Measurements from ENCODE around the gene DCANP1. TPM values are rescaled to one million over a fixed set of nuclear protein-coding genes. Genes with fewer than 3 reads are reported as not detected.

Gene DCANP1
- total RNA-seq, 1 experiment from 2014 or later: not detected

DNA sequence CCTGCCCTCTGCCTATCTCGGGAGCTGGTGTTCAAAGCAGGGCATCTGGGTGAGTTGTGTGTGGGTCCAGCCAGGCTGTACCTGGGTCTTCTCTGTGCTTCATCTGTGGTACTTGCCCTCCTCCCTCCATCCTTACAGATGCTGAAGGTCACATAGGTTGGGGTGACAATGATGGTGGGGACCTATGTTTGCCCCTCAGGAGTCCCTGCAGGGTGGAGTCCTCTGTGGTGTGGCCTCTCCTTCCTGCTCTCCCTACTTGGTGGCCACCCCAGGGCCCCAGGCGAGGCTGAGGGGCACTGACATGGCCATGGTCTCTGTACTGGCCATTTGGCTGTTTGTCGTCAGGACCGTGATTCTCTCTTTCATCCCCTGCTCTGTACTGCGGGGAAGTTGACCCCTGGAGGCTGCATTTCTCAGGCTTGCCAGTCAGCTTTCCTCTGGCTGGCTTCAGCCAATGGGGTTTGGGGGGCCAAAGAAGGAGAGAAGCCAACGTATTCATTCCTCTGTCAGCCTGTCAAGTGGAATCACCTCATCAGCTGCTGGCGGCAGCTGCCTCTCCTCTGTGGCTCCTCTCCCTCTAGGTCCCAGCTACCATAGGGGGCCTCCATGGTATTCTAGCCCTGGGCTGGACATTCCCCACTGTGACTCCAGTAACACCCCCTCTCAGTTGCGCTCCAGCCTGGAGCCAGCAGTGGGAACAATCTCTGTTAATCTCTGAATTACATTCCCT lies 4.6 kb downstream of the DCANP1 start:
- no peak for DNase-seq (ENCODE audit: low spot score)

DNA sequence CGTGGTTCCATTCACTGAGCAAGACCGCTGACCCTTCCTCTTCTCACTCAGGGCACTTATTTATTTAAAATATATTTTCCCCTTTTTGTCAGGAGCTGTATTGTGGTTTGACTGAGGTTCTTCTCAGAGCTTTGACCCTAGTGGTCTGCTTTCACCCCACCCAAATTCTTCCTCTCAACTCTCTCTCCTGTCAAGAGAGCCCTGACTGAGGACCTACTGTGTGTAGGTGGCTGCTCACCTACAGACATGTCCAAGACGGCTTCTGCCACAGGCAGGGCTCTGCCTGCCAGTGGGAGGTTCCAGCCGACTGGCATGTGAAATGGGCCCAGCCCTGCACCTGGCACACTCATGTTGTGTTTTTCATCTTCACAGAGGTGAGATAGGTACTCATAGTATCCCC lies 5.2 kb downstream of the DCANP1 start:
- no peak for DNase-seq (ENCODE audit: low spot score)

DNA sequence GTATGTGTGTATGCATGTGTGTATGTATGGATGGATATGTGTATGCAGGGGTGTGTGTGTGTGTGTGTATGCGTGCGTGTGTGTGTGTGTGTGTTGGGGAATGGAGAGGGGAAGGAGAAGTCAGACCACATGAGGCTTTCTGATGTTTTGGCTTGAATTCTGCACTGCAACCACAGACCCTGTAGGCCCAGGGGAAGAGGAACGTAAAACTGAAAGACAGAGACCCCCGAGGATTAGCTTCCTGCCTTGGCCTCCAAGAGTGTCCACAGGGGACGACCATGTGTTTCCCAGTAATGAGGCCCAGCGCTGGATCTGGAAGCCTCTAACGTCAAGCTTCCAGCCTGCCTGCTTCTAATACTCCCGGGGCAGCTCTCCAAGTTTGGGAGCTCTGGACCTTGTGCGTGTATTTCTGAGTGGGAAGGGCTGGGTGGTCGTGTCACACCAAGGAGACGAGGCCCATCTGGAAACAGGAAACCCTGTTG lies 5.8 kb downstream of the DCANP1 start:
- DNase-seq (ENCODE audit: low spot score): no peak

DNA sequence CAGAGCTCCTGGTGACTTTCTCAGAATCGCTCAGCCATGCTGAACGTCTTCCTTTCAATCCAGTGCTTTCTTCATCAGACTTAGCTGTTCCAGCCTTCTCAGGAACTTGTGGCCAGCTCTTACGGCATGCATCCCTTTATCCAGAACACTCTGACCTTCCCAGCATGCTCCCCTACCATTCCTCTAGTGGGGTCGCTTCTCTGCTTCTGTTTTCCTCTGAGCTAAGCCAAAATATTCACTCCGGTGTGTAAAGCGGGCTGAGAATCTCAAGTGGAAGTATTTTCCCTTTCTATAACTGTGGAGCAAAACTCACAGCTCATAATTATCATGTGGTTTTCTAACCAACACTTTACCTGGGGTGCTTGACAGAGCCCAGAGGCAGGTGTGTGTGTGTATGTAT lies 6.2 kb downstream of the DCANP1 start:
- DNase-seq (ENCODE audit: low spot score): no peak

DNA sequence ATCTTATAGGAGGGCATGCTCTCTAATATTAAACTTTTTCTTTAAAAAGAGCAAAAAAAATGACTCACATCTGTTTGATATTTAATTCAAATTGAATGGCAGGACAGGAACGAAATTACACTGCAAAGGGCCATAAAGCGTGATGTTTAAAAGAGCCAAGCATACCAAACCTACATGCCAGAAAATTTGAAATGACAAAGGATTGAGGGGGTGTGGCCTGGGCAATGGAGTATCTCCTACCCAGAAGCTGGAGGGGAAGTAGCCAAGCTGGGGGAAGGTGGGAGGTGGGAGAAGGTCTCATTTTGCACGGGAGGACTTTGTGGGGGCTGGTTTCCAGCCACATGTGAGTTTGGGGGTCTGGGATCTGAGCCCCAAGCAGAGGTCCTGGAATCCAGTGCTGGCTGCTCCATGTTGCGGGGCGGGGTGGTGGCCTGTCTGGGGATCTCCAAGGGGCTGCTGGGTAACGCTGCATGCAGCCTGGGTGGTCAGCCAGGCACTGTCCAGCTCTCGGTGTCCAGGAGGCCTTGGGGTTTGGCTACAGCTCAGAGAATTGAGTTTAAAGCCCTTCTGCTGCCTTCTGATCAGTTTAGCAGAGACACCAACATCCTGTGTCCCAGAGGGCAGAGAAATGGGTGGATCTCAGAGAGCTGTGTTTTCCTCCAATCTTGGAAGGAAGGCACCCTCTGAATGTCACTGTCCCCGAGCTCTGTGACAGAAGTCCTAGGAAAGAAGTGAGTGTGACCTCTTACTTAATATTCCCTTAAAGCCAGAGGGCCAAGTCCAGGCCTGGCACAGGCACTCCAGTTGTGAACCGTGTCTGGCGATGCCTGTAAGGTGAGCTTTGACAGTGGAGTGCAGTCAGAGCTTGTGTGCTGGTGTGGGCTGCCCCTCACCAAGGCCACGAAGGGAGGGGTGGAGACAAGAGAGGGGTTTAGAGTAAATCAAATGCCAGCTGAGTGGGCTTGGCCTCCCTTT lies 7.6 kb downstream of the DCANP1 start:
- DNase-seq (ENCODE audit: low spot score): no peak

DNA sequence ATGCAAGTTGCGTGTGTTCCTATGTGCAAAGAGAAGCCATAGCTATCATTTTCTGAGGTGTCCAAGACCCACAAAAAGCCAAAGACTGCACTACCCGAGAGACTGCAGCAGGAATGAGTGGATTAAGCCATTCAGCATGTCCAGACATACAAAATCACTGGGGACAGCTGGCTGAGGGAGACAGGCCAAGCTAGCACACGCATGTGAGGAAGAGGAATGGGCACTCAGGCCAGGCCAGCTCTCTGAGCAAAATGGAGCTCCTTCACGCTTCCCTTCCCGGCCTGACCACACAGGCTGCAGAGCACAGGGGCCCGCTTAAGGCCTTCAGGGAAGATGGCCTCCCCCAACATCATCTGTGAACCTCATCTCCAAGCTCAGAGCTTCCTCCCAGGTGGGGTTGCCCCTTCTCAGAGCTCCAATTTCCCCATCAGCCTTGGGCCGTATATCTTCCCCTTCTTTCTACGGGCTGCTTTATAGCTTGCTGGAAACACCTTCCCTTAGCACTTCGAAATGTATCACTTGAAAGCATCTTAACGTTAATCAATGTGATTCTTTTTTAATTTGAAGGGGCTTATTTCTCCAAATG lies 8.4 kb downstream of the DCANP1 start:
- DNase-seq (ENCODE audit: low spot score): no peak

DNA sequence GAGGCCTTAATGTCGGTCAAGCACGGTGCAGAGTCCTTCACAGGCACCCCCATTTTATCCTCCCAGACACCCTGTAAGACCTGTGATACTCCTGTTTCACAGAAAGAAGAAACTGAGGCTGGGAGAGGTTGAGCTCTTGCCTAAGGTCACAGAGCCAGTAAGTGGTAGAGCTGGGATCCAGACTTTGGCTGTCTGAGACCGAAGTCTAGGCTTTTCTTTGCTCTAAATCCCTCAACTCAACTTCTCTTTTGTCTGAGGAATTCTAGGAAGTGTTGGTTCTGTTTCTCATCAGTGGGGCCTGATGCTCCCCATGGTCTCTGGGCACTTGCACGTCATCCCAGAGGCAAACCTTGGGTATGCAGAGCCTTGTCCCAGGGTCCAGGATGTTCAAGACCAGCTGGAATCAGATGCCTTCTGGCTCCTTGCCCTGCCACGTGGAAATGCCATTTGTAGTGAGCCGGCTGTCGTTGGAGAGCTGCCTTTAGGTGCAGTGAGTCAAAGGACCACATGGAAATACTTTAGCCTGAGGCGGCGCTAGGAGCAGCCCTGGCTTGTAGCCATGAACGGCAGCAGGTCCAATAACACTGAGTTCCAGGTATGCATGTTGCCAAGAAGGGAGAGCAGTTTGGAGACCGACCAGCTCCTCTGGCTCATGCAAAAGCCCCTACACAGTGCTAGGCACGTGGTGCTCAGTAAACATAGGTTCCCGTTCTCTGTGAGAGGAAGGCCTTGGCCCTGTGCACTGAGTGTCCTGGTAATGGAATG lies 9.2 kb downstream of the DCANP1 start:
- DNase-seq (ENCODE audit: low spot score): peak; percentile 90

DNA sequence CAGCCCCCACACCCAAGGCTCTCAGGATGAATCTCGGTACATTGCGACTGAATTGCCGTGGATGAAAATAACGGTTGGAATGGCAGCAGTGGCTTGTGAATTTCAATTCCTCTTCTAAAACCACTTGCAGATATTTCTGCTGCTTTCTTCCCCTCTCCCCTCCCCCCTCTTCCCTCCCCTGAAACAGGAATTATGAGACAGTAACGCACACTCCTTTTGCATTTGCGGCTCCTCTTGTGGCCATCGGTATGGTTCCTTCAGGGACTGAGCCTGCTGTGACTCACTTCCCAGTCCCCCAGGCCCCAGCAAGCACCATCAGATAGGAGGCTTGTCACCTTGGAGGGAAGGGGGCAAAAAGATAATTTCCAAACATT lies 9.7 kb downstream of the DCANP1 start:
- DNase-seq (ENCODE audit: low spot score): no peak

DNA sequence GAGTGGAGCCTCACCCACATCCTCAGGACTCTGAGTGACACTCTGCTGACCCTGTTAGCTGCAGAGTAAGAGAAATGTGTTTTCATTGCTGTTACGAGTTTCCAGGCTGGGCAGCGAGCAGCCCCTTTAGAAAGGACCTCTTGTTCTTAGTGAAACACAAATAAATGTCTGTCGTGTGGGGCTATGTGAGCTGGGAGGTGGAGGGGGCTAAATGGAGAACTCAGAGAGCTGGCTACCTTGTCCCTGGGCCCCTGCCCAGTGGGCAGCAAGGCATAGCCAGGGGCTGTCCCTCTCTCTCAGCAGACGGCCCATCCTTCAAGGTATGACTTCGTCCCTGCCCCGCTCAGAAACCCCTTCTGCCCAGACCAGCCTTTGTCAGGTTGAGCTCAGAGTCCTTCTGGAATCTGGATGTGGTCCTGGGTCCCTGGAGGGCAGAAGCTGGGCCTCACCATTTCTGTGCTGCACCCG lies 10.2 kb downstream of the DCANP1 start:
- DNase-seq (ENCODE audit: low spot score): no peak

DNA sequence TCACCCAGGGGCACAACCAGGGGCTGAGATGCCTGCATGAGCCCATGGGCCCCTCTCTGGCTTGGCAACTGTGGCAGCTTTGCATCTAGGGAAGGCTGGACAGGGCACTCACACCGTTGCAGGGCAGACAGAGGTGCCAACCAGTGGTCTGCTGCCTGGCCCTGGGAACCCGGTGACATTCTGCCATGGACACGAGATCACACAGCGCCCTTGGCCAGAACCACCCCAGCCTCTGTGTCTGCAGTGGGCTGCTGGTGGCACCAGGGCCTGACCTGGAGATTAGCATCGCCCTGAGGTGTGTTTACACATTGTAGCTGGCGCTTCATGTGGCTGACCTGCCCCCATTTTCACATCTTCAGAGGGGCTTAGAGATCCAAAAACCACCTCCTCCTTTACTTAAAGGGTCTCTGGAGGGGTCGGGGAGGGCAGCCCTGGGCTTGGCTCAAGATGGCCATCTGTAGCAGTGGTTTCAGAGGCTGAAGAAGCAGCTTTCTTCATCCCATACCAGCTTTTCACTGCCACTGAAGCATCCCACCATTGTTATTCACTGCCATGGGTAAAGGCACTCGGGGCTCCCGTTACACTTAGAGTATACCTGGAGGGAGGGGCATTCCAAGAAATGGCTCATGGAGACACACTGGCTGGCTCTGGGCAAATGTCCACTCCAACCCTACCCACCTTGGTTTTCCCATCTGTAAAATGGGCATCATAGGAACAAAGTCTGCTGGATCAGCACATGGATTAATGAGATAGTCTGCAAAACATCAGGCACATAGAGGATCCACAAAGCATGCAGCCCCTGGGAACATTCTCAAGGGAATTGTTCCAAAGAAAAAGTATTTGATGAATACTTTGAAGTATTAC lies 11.4 kb downstream of the DCANP1 start:
- DNase-seq (ENCODE audit: low spot score): no peak

DNA sequence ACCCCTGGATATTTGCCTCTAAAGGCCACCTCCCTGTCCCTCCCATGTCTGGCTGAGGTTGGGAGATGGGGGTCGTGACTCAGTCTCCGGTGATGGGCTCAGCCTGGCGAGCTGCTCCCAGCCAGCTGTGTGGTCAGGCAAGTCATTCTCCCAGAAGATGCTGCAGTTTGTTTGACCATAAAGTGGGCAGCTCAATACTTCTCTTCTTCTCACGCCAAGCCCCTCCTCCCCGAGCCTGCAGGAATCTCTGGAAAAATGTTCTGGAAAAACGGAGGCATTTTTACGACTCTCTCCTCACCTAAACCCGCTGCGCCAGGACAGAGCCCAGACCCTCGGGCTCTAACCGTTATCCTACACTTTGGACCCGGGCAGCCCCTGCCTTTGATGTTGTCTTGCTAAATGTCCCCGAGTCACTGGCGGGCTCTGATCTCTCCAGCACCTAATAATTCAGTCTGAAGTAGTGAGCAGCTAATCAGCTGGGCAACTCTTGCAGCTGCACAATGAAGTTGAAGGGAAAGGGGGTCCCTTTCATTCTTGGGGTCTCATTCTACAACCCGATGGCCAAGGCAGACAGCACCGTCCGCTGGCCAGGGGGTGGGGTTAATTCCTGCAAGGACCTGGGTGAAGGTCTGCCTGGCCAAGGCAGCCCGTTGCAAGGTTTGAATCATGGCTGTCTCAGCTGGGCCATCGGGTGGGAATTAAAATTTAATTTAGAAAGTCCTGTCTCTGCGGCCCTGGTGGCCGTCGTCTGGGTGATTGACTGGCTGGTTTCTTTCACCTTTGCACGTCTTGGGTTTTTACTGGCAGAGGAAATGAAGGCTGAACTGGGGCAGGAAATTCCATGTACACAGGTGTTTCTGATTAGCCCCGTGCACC lies 12.3 kb downstream of the DCANP1 start:
- DNase-seq (ENCODE audit: low spot score): no peak

DNA sequence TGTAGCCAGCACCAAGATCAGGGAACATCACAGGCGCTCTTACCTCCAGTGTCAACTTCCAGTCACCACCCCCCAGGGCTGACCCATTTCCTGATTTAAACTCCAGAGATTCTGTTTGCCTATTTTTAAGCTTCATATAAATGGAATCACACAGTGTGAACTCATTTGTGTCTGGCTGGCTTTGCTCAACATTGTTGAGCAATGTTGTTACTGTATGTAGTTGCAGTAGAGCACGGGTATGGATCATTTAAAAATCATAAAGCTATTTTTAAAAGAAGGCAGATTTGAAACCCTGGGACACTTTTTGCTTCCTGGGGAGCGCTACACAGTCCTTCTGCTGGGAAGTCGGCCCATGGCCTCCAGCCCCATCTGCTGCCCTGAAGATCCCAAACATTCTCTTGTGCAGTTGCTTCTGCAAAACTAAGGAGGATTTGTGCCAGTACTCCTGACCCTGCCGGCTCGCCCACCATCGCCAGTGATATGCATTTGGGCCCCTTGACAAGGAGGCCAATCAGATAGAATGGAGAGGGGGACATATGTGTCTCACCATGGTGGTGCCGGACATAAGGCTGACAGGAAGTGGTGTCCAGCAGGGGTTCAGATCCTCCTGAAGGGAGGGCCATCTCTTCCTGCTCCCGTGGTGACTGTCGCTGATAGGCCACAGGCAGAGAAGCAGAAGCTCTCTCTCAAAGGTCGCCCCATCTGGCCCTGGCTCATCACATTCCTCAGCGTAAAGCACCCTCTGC lies 13.3 kb downstream of the DCANP1 start:
- no peak for DNase-seq (ENCODE audit: low spot score)

DNA sequence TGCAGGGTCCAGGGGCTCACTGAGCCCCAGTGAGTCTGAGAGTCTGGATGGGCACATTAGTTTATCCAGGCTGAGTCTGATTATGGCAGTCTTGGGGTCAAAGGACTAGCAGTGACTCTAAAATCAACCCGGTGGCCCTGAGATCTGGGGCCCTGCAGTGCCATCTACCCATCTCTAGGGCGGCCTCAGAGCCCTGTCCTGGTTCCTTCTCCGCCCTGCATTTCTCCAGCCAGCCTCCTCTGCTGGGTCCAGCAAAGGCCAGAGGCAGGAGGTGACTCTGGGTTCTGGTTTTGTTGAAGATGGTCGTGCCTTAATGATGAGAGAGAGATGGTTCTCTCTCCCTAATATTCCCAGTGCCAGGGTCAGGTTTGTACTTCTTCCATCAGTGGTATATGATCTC lies 15.0 kb downstream of the DCANP1 start:
- DNase-seq (ENCODE audit: low spot score): no peak

DNA sequence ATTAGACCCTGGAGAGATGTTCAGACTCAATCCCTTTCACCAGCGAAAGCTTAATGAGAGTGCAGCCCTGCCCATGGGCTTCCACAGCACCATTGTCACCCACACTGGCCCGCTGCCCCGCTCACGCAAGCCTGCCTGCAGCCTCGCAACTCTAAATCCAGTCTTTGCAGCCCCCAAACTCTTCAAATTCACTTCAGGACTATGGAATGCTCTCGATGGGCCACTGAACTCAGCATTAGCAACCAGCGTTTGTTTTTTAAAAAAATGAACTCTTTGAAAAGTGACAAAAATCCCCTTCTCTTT lies 17.1 kb downstream of the DCANP1 start:
- no peak for DNase-seq (ENCODE audit: low spot score)

DNA sequence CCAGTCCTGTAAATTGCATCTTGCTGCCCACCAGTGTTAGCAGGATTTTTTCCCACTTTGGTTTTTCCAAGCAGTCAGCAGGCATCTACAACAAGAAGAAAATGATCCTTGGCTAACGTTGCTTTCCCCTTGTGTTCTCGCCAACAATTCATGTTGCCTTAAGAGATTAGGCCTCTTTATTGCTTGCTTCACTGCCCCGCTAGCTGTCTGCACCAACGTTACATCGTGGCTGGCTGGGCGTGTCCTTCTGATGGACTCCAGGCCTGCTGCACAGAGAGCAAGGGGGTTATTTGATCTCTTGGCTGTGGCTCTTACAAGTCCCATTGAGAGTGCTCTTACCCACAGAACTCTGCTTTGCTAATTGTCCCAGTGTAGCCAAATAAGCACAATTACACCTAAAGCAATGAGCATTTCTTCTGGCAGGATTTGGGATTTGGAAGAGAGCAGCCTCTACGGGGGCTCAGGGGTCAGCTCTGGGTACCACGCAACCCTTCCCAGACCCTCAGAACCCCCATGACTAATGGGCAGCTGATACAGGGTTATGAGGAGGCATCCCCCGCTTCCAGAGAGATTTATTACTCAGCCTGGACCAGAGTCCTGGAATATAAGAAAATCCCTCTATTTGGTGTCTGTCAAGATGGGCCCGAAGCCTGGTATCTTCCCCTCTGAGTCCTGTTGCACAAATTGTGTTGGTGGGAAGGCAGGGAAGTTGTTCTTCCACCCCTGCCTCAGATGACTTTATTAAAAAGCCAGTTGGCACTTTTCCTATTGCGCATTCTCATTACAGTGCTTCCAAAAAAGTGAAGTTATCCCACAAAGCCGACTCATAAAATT lies 17.6 kb downstream of the DCANP1 start:
- DNase-seq (ENCODE audit: low spot score): no peak

DNA sequence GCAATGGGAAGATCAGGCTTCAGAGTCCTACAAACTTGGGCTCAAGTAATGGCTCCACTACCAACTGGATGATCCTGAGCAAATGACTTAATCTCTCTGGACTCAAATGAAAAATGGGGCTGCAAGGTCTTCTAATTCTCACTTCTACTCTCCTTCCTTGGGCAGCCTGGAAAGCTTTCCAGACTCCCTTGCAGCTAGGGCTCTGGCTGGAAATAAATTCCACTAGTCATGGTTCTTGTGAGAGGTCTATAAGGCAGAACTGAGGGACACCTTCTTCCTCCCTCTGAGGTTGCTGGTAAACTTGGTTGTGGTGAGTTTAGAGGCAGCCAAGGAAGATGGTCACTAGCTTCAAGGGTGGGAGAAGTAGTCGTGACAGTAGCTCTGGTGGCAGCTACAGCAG lies 18.6 kb downstream of the DCANP1 start:
- no peak for DNase-seq (ENCODE audit: low spot score)

DNA sequence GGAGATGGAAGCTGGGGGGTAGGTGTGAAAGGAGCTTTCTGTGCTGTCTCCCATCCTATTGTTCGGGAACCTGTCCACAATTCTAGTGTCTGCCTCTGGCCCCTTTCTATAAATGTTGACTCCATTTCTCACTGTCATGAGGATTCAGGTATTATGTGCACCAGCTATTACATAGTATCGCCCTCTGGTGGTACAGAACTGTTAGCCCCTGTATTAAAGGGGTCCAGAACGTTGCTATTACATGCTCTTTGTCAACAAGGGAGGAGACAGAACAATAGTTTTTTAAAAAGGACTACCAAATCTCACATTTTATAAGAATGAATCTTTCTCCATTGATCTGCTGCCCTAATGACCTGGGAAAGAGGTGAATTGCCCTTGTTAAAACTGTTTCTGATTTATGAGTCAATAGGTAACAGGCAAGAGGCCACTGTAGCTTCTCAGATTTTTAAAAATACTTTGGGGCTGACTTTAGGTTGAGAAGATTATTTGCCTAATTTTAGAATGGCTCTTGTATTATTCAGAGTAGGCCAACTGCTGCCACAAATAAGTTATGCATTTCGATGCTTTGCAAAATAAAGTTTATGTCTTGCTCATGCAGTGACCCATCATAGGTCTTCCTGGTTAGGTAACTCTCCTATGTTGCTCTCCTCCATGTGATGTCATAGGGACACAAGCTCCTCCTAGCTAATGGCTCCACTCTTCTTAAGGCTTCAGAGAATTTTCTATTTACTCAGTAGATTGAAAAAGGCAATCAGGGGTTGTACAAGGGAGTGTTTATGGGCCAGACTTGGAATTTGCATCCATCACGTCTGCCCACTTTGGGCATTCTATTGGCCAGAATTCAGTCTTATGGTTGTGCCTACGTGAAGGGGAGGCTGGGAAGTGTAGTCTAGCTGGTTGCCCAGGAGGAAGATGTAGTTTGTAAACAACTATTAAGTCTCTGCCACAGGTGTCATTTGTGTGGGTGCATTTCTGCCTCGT lies 20.8 kb downstream of the DCANP1 start:
- DNase-seq (ENCODE audit: low spot score): peak; percentile 78
